K562 (cell line): ENCODE results near the gene COPA. TPM values are rescaled to one million over a fixed set of nuclear protein-coding genes. Genes with fewer than 3 reads are reported as not detected.
A peak's percentile ranks its signal among the peaks of the same experiment; 100 is the strongest.

Experiments used
- CEBPB ChIP-seq: fragments of 450-650 bp; IDR thresholded peaks from 2 replicates; pipeline ENCODE4 v1.6.1; 2016; ENCODE audit warnings: missing genetic modification characterization, missing compliant biosample characterization
- CREB1 ChIP-seq, 2 experiments: sonication (generic) in 1 of 2; formaldehyde crosslinking in 1 of 2; IDR thresholded peaks; 2 replicates each; pipeline versions ENCODE4 v1.6.1 to v1.8.0; 2012 to 2022; ENCODE audit warnings: inconsistent platforms in 1 of 2, mild to moderate bottlenecking in 1 of 2, missing genetic modification reagents in 1 of 2, moderate library complexity in 1 of 2
- CREB3L1 ChIP-seq: fragments of 450-650 bp; IDR thresholded peaks from 2 replicates; pipeline ENCODE4 v1.6.1; 2014; ENCODE audit warnings: low read depth, mild to moderate bottlenecking, moderate library complexity, borderline replicate concordance
- DNMT1 ChIP-seq: fragments of 450-650 bp; IDR thresholded peaks from 2 replicates; pipeline ENCODE4 v1.6.1; 2016; ENCODE audit warnings: antibody characterized with exemption, mild to moderate bottlenecking
- E2F1 ChIP-seq: sonication (generic); formaldehyde crosslinking; IDR thresholded peaks from 2 replicates; pipeline ENCODE4 v1.8.1; 2023; ENCODE audit warnings: mild to moderate bottlenecking, missing genetic modification reagents, moderate library complexity
- ELF2 ChIP-seq: fragments of 250-450 bp; sonication (Bioruptor Pico); IDR thresholded peaks from 2 replicates; pipeline ENCODE4 v1.5.0; 2021; ENCODE audit warnings: mild to moderate bottlenecking
- EWSR1 ChIP-seq: fragments of 450-650 bp; IDR thresholded peaks from 2 replicates; pipeline ENCODE4 v1.6.1; 2018; ENCODE audit warnings: borderline replicate concordance, mild to moderate bottlenecking, low read depth, moderate library complexity; ENCODE audit not compliant: partially characterized antibody
- GTF2E2 ChIP-seq: fragments of 200-800 bp; sonication (Bioruptor generic); IDR thresholded peaks from 2 replicates; pipeline ENCODE4 v1.6.1; 2016; ENCODE audit warnings: missing genetic modification characterization, missing compliant biosample characterization
- HDAC1 ChIP-seq, 2 experiments: fragments of 450-650 bp; IDR thresholded peaks; 2 replicates each; pipeline ENCODE4 v1.6.1; 2016 to 2017; ENCODE audit warnings: inconsistent platforms in 1 of 2, mild to moderate bottlenecking in 1 of 2, moderate library complexity in 1 of 2
- HNRNPK ChIP-seq: fragments of 200-400 bp; formaldehyde crosslinking; IDR thresholded peaks from one replicate; pipeline ENCODE4 v1.6.1; 2018; ENCODE audit warnings: mild to moderate bottlenecking, low read depth, low read length; ENCODE audit not compliant: poor library complexity, severe bottlenecking
- LEF1 ChIP-seq: fragments of 450-650 bp; IDR thresholded peaks from 2 replicates; pipeline ENCODE4 v1.6.1; 2016; ENCODE audit warnings: mild to moderate bottlenecking
- MEF2A ChIP-seq: IDR thresholded peaks from 2 replicates; pipeline ENCODE4 v1.6.1; 2011; ENCODE audit warnings: low read depth, mild to moderate bottlenecking, low read length, moderate library complexity; ENCODE audit not compliant: control insufficient read depth
- NCOA4 ChIP-seq: fragments of 450-650 bp; IDR thresholded peaks from 2 replicates; pipeline ENCODE4 v1.6.1; 2018; ENCODE audit warnings: mild to moderate bottlenecking; ENCODE audit not compliant: partially characterized antibody
- RB1 ChIP-seq: fragments of 450-650 bp; IDR thresholded peaks from 2 replicates; pipeline ENCODE4 v1.6.1; 2017; ENCODE audit warnings: low read depth, mild to moderate bottlenecking
- SETDB1 ChIP-seq: IDR thresholded peaks from one replicate; pipeline ENCODE4 v1.6.1; 2012; ENCODE audit warnings: low read length, control low read depth, inconsistent platforms
- SMAD4 ChIP-seq: fragments of 250-450 bp; sonication (Bioruptor Pico); conservative IDR thresholded peaks from 2 replicates; pipeline ENCODE4 v1.8.0; 2021; ENCODE audit warnings: inconsistent platforms, mild to moderate bottlenecking, moderate library complexity
- SNRNP70 ChIP-seq: fragments of 200-400 bp; formaldehyde crosslinking; optimal IDR thresholded peaks from 2 replicates; pipeline ENCODE3; 2017; ENCODE audit warnings: low read depth, low read length
- ZBED1 ChIP-seq: IDR thresholded peaks from 2 replicates; pipeline ENCODE4 v1.6.1; 2014
- ZEB2 ChIP-seq: fragments of 450-650 bp; IDR thresholded peaks from 2 replicates; pipeline ENCODE4 v1.6.1; 2016
- ZKSCAN1 ChIP-seq: fragments of 150-350 bp; IDR thresholded peaks from 2 replicates; pipeline ENCODE4 v1.6.1; 2016; ENCODE audit warnings: low read depth, low read length
- ZNF175 ChIP-seq: fragments of 200-800 bp; sonication (Bioruptor generic); IDR thresholded peaks from 2 replicates; pipeline ENCODE4 v1.6.1; 2016; ENCODE audit warnings: low read depth, mild to moderate bottlenecking, missing genetic modification characterization, missing compliant biosample characterization
- ZNF217 ChIP-seq: sonication (generic); formaldehyde crosslinking; IDR thresholded peaks from 2 replicates; pipeline ENCODE4 v1.8.0; 2022; ENCODE audit warnings: mild to moderate bottlenecking, missing genetic modification reagents
- ZNF253 ChIP-seq: fragments of 250-450 bp; sonication (Bioruptor Pico); conservative IDR thresholded peaks from 2 replicates; pipeline ENCODE4 v1.6.1; 2021; ENCODE audit warnings: mild to moderate bottlenecking
- polyA plus RNA-seq, 8 experiments: library from polyadenylated mRNA; depleted of rRNA in 4 of 8; stranded (reverse) in 5 of 8; unstranded in 3 of 8; fragments of >200 nt; fragmentation: Nextera tagmentation in 2 of 8; fragmentation: Illumina TruSeq in 1 of 8; extraction: Ambion mirVana in 2 of 8; extraction: Trizol in 1 of 8; gene quantifications; 2 replicates each; pipeline versions ENCODE4 v1.2.1 to v1.2.3, GENCODE V29; 2011 to 2014; ENCODE audit warnings: inconsistent platforms in 1 of 8, missing spikeins in 1 of 8
- total RNA-seq, 7 experiments: library from RNA; depleted of rRNA in 6 of 7; stranded (reverse); fragments of >200 nt in 6 of 7; fragmentation: Illumina TruSeq in 2 of 7; extraction: Trizol in 2 of 7; gene quantifications; 2 replicates each; pipeline versions ENCODE4 v1.2.1 to v1.2.3, GENCODE V29; 2011 to 2021; ENCODE audit warnings: low replicate concordance in 1 of 7
- TF ChIP-seq, protein P1 (sequence below): fragments of 250-450 bp; sonication (Bioruptor Pico); IDR thresholded peaks from 2 replicates; pipeline ENCODE4 v1.5.0; 2021
- TF ChIP-seq, protein P2 (sequence below): fragments of 450-650 bp; IDR thresholded peaks from 2 replicates; pipeline ENCODE4 v1.6.1; 2016

The COPA gene
- total and polyA plus RNA-seq, 9 of the 15 experiments (the other 6 are each of a cell fraction or from before 2014, with no cell fraction given) = 49.8 to 222 (median 110) TPM

GRCh38 chr1:160261893-160262794 lies 80.9 kb downstream of the COPA start, which contains the start of gene DCAF8 (continued):
- peak; percentile 46; the same call in 1 of the 2 replicates for TF ChIP-seq SMAD4 (CRISPR knock-in tag)
- TF ChIP-seq ZNF217 (CRISPR knock-in tag) = no peak
- no peak for TF ChIP-seq E2F1 (CRISPR knock-in tag)
- TF ChIP-seq HNRNPK = no peak
- no peak for TF ChIP-seq NCOA4
- TF ChIP-seq GTF2E2 (tag) = peak; percentile 97
- TF ChIP-seq CREB3L1 = 0 out of 2 replicates have a peak, but pooled peaks have one; percentile 11
- TF ChIP-seq, protein P1, sequence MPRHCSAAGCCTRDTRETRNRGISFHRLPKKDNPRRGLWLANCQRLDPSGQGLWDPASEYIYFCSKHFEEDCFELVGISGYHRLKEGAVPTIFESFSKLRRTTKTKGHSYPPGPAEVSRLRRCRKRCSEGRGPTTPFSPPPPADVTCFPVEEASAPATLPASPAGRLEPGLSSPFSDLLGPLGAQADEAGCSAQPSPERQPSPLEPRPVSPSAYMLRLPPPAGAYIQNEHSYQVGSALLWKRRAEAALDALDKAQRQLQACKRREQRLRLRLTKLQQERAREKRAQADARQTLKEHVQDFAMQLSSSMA (CRISPR knock-in tag) = 0 out of 2 replicates have a peak, but pooled peaks have one; percentile 43
- TF ChIP-seq ZBED1 = peak; percentile 39; the same call in 1 of the 2 replicates
- TF ChIP-seq DNMT1 = peak; percentile 87; the same call in 1 of the 2 replicates
- TF ChIP-seq CREB1 (IDR thresholded peaks at IDR 0.05) = peak; percentile 25; the same call in 1 of the 2 replicates
- peak; percentile 42; the same call in 1 of the 2 replicates for TF ChIP-seq CREB1 (CRISPR knock-in tag; IDR thresholded peaks at IDR 0.05)
- no peak for TF ChIP-seq LEF1
- no peak for TF ChIP-seq MEF2A
- no peak for TF ChIP-seq SETDB1
- peak in 1 of 2 experiments; percentile 72; a peak in 2 of 4 replicates for TF ChIP-seq HDAC1 (IDR thresholded peaks at IDR 0.05)
- peak; percentile 78 for TF ChIP-seq RB1
- no peak for TF ChIP-seq CEBPB (tag)
- TF ChIP-seq SNRNP70 = no peak
- no peak for TF ChIP-seq EWSR1
- TF ChIP-seq ZNF175 (CRISPR knock-in tag) = no peak
- TF ChIP-seq, protein P2, sequence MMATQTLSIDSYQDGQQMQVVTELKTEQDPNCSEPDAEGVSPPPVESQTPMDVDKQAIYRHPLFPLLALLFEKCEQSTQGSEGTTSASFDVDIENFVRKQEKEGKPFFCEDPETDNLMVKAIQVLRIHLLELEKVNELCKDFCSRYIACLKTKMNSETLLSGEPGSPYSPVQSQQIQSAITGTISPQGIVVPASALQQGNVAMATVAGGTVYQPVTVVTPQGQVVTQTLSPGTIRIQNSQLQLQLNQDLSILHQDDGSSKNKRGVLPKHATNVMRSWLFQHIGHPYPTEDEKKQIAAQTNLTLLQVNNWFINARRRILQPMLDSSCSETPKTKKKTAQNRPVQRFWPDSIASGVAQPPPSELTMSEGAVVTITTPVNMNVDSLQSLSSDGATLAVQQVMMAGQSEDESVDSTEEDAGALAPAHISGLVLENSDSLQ = no peak
- TF ChIP-seq ELF2 (CRISPR knock-in tag) = no peak
- no peak; the same call in 1 of the 2 replicates for TF ChIP-seq ZKSCAN1
- no peak for TF ChIP-seq ZNF253 (CRISPR knock-in tag)
- no peak for TF ChIP-seq ZEB2
